C4-2B (cell line): ENCODE data around the gene STAC3.
A peak's percentile ranks its signal among the peaks of the same experiment; 100 is the strongest.
"Not testable (repeated sequence)": the region's sequence is repeated elsewhere in the genome, so short reads cannot be mapped to it uniquely, and the experiment has no call there.

Source experiments
- H3K27ac ChIP-seq: fragments of 450-650 bp; 2 replicates; pipeline ENCODE4 v1.5.1; 2017
- ZFX ChIP-seq: fragments of 450-650 bp; IDR thresholded peaks from 2 replicates; pipeline ENCODE4 v1.6.1; 2017
- TF ChIP-seq, protein P1 (sequence below): fragments of 450-650 bp; conservative IDR thresholded peaks from 2 replicates; pipeline ENCODE4 v1.5.1; 2017; ENCODE audit warnings: mild to moderate bottlenecking

STAC3 gene

DNA sequence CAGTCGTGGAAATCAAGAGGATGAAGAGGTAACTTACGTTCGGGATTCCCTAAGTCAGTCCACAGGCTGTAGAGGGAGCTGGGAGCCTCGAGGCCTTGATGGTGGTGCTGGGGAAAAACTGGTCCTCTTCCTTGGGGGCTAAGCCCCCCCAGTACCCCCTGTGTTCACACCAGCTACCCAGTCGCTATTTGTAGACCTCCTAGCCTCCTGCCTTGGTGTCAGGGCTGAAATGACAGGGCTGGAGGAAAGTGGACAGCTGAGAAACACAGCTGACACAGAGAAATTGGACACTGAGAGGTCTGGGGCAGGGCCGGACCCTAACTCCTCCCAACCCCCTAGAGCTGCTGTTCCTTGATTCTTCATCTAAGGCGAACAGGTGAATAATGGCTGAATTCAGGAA lies at the start of gene STAC3:
STAC3 (minus strand) TSS at position 232 of the 400 bp plus-strand sequence. CDS start 1,551 bp downstream, outside the sequence.
- TF ChIP-seq ZFX: no peak
- TF ChIP-seq, protein P1, sequence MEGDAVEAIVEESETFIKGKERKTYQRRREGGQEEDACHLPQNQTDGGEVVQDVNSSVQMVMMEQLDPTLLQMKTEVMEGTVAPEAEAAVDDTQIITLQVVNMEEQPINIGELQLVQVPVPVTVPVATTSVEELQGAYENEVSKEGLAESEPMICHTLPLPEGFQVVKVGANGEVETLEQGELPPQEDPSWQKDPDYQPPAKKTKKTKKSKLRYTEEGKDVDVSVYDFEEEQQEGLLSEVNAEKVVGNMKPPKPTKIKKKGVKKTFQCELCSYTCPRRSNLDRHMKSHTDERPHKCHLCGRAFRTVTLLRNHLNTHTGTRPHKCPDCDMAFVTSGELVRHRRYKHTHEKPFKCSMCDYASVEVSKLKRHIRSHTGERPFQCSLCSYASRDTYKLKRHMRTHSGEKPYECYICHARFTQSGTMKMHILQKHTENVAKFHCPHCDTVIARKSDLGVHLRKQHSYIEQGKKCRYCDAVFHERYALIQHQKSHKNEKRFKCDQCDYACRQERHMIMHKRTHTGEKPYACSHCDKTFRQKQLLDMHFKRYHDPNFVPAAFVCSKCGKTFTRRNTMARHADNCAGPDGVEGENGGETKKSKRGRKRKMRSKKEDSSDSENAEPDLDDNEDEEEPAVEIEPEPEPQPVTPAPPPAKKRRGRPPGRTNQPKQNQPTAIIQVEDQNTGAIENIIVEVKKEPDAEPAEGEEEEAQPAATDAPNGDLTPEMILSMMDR: no peak

DNA sequence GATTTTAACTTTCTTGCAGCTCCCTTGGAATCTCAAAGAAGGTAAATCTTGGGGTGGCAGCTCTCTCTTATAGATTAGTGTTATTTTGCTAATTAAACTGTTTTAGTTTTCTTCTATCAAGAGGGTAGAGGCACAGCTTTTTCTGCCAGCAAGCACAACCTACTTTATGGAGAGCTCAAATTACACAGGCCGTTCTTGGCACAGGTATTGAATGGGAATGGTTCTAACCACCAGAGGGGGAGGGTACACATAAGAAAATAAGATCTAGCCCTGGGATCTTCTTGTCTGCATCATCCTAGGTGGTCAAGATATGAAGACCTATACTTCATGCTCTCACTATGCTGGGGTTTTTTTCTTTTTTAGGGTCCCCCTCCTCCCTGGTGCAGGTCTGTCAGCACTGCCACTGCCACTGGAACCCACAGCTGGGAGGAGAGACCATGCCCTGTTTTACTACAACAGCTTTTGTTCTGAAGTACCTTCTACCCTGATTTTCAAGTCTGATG lies 48.6 kb upstream of the STAC3 start:
- H3K27ac ChIP-seq: peak overlapping the region; percentile 72
- TF ChIP-seq, protein P1: 0 out of 2 replicates have a peak, but pooled peaks have one; percentile 6
- TF ChIP-seq ZFX: no peak

More for the DNA sequence above, at the start of gene STAC3:
- H3K27ac ChIP-seq: no peak within 1 kb of the TSS

DNA sequence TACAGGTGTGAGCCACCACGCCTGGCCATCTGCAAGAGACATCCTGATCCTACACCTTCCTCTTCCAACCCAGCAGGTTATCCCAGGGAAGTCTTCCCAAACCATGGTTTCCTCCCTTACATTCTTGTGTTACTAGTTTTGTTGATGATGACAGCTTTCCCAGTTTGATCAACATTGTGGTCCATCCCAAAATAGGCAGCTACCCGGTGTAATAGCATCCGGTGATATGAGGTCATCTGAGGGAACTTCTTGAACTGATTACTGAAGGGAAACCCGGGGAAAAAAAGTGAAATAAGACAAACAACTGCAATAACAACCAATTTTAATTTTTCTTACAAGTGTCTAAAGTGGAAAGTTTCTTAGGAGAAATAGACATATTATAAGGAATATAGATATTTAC lies 45.3 kb upstream of the STAC3 start:
- no peak overlapping the region for H3K27ac ChIP-seq
- no peak for TF ChIP-seq ZFX
- TF ChIP-seq, protein P1: no peak

DNA sequence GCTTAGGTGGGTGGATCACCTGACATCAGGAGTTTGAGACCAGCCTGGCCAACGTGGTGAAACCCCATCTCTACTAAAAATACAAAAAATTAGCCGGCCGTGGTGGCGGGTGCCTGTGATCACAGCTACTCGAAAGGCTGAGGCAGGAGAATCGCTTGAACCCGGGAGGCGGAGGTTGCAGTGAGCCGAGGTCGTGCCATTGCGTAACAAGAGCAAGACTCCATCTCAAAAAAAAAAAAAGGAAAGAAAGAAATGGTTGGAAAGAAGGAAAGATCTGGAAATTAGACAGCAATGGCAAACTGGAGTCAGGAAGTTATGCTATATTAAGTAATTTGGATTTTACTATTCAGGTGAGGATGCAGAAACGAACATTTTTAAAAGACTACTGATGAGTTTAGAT lies 31.1 kb upstream of the STAC3 start:
- H3K27ac ChIP-seq: not testable (repeated sequence)

DNA sequence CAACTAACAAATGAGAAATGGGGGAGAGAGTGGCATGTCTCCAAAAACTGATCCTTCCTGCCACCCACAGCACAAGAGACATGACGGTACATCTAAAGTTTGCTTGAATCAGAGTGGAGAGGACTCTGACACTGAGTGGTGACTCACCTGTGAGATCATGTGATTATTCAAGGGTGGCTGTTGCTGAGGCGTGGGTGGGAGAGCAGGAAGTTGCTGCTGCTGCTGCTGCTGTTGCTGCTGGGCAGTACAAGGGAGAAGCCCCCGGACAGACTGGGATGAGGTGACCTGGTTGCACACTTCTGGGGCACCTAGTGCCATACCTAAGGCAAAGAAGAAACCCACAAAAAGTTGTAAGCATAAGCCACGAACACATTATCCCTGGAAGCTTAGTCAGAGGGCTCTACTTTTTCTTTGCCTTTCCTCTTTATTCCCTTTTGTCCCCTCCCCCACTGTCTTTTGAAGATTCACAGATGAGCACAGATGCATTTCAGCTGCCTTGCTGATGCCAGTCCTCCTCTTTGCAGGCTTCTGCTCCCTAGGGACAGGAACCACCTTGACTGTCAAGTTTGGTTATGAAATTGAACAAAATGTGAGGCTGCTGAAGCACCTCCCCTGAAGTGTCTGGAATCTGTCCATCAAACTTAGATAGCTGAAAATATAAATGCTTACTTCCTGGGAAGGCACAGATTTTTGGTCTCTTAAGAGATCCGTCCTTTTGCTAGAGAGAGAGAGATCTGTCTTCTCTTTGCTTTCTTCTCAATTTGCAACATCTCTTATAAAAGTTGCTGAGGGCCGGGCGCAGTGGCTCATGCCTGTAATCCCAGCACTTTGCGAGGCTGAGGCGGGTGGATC lies 29.4 kb upstream of the STAC3 start:
- TF ChIP-seq, protein P1: no peak
- TF ChIP-seq ZFX: no peak
- peak overlapping the region; percentile 29 for H3K27ac ChIP-seq

DNA sequence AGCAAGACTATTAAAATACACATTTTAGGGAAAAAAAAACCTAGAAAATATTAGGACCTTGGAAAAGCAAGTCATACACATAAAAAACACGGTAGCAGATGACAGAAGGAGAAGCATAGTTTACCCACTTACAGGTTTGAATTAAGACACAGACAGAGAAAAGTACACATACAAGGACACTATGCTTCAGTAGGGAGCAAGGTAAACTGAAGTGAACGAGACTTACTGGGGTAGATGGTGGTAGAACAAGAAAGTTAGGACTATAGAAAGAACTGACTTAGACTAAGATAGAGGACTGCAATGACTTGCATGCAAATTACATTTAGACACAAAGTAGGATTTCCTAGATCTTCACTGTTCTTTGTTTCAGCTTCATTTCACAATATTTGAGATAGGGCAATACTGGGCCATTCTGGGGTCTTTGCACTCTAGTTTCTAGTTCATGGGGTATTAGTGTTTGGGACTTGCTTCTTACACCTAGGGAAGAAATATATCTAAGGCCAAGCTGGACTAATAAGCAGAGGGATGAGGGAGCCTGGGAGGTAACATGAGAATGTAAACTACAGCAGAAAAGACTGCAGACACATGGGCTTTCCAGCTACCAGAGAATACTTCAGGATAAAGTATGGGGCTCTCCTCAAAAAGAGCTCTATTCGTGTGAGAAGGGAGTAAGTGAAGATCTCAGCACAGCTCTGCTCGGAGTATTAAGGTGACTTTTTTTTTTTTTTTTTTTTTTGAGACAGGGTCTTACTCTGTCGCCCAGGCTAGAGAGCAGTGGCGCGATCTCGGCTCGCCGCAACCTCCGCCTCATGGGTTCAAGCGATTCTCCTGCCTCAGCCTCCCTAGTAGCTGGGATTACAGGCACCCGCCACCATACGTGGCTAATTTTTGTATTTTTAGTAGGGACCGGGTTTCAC lies 27.7 kb upstream of the STAC3 start:
- peak overlapping the region; percentile 91 for H3K27ac ChIP-seq
- TF ChIP-seq, protein P1: no peak
- no peak for TF ChIP-seq ZFX

DNA sequence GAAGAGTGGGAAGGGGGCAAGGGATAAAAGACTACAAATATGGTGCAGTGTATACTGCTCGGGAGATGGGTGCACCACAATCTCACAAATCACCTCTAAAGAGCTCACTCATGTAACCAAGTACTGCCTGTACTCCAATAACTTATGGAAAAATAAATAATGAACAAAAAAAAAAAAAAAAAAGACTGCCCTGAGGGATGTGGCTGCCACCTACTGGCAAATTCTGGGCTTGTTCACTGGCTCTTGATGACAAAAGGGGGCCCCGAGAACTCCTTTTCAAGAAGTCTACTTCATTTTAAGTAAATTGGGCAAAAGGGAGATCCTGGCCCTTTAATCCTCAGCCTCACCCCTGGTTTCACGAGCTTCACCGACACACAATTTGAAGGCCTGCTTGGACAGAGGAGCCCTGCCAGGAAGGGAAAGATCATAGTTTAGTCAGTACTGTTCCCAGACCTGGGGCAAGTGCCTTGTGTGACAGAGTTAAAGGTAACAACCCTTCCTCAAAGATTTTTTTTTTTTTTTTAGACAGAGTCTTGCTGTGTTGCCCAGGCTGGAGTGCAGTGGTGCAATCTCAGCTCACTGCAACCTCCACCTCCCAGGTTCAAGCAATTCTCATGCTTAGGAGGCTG lies 26.1 kb upstream of the STAC3 start:
- TF ChIP-seq, protein P1: peak; percentile 83
- TF ChIP-seq ZFX: no peak
- peak overlapping the region; percentile 78 for H3K27ac ChIP-seq

DNA sequence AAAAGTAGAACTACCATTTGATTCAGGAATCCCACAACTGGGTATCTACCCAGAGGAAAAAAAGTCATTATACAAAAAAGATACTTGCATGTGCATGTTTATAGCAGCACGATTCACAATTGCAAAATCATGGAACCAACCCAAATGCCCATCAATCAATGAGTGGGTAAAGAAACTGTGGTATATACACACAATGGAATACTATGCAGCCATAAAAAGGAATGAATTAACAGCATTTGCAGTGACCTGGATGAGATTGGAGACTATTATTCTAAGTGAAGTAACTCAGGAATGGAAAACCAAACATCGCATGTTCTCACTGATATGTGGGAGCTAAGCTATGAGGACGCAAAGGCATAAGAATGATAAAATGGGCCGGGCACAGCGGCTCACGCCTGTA lies 25.2 kb upstream of the STAC3 start:
- H3K27ac ChIP-seq: peak overlapping the region; percentile 78
